ENCODE data around the gene TXNDC11. TPM values are rescaled to one million over a fixed set of nuclear protein-coding genes. Genes with fewer than 3 reads are reported as not detected.
A peak's percentile ranks its signal among the peaks of the same experiment; 100 is the strongest.
"Not testable (repeated sequence)": the region's sequence is repeated elsewhere in the genome, so short reads cannot be mapped to it uniquely, and the experiment has no call there.

TXNDC11 gene
- total RNA-seq, 2 experiments from 2014 or later = 111 to 112 TPM

GRCh38 chr16:11784381-11784780, 41.7 kb upstream of the TXNDC11 start:
- H3K9me3 ChIP-seq (ENCODE audit: control insufficient read depth in 1 of 2, insufficient read depth in 1 of 2, low read length in 2 of 2); H3K9me3 Mint-ChIP-seq; H3K27me3 Mint-ChIP-seq; DNase-seq; ATAC-seq (ENCODE audit: poor library complexity); H3K4me3 ChIP-seq (ENCODE audit: low read length); H3K27me3 ChIP-seq (ENCODE audit: control insufficient read depth in 1 of 2, insufficient read depth in 2 of 2, low read length in 2 of 2); H3K4me3 Mint-ChIP-seq: not testable (repeated sequence)
- Mint-ChIP-seq H3K36me3 (ENCODE audit: low read depth) (peaks cover 37% of the 10 kb centered on the region), H3K27ac (peak overlapping the region; percentile 94), H3K4me1 (ENCODE audit: low read depth) (peaks cover 71% of the 10 kb centered on the region)
- CTCF ChIA-PET = interaction anchor here (0.8 to 4.0 kb wide), 2 partner anchors 13 to 15 kb away, joined by 3 to 31 read pairs; partner anchors contain the start of gene ZC3H7A
- Histone ChIP-seq H3K27ac (ENCODE audit: low read depth in 1 of 2, low read length in 2 of 2) (peak overlapping the region; percentile 95 to 98), H3K36me3 (ENCODE audit: insufficient read depth, low read length) (peaks cover 17% of the 10 kb centered on the region), H3K4me1 (ENCODE audit: insufficient read depth, low read length) (peaks cover 74% of the 10 kb centered on the region)
- intact Hi-C loops (cut with DNase I, micrococcal nuclease) = loop anchor here in 1 of 2 experiments (5.0 to 10.0 kb wide), 2 partner anchors 68 to 290 kb away; partner anchors contain the start of gene RSL1D1
- POLR2A ChIA-PET = interaction anchor here (5.1 to 8.1 kb wide), 2 partner anchors 12 to 42 kb away, joined by 50 to 163 read pairs; partner anchors contain the start of genes TXNDC11 and ZC3H7A

GRCh38 chr16:11784038-11784369, 41.3 kb upstream of the TXNDC11 start:
- intact Hi-C loops (cut with DNase I, micrococcal nuclease) = loop anchor here in 1 of 2 experiments (5.0 to 10.0 kb wide), 2 partner anchors 68 to 291 kb away; partner anchors contain the start of gene RSL1D1
- Histone ChIP-seq H3K9me3 (ENCODE audit: control insufficient read depth in 1 of 2, insufficient read depth in 1 of 2, low read length in 2 of 2) (no peaks in the 10 kb centered on the region), H3K27ac (ENCODE audit: low read depth in 1 of 2, low read length in 2 of 2) (peak overlapping the region; percentile 95 to 98), H3K36me3 (ENCODE audit: insufficient read depth, low read length) (peaks cover 21% of the 10 kb centered on the region), H3K4me1 (ENCODE audit: insufficient read depth, low read length) (peaks cover 71% of the 10 kb centered on the region), H3K4me3 (ENCODE audit: low read length) (peak overlapping the region; percentile 49), H3K27me3 (ENCODE audit: control insufficient read depth in 1 of 2, insufficient read depth in 2 of 2, low read length in 2 of 2) (no peaks in the 10 kb centered on the region)
- no peak for TF ChIP-seq CTCF (IDR thresholded peaks at IDR 0.05)
- DNase-seq = no peak
- Mint-ChIP-seq H3K27me3 (no peaks in the 10 kb centered on the region), H3K36me3 (ENCODE audit: low read depth) (peaks cover 41% of the 10 kb centered on the region), H3K9me3 (no peaks in the 10 kb centered on the region), H3K27ac (peak overlapping the region; percentile 94), H3K4me1 (ENCODE audit: low read depth) (peaks cover 69% of the 10 kb centered on the region), H3K4me3 (peak overlapping the region; percentile 76)
- no peak for ATAC-seq (ENCODE audit: poor library complexity)
- CTCF ChIA-PET = interaction anchor here (0.8 to 4.0 kb wide), 2 partner anchors 13 to 16 kb away, joined by 3 to 31 read pairs; partner anchors contain the start of gene ZC3H7A
- POLR2A ChIA-PET = interaction anchor here (5.1 to 8.1 kb wide), 2 partner anchors 12 to 41 kb away, joined by 50 to 163 read pairs; partner anchors contain the start of genes TXNDC11 and ZC3H7A

- ATAC-seq (ENCODE audit: poor library complexity) = peak; percentile 80
- peaks cover 66% of the 10 kb centered on the region for H3K4me1 ChIP-seq (ENCODE audit: insufficient read depth, low read length)
These were observed 40.8 kb upstream of the TXNDC11 start for GRCh38 chr16:11783319-11784037.

More at GRCh38 chr16:11783319-11784037, 40.8 kb upstream of the TXNDC11 start:
- DNase-seq = peak in 10 of 14 experiments; percentile 19 to 91 (median 34)
- ChIA-PET POLR2A (interaction anchor here (1.0 to 8.1 kb wide), 3 partner anchors 9 to 41 kb away, joined by 3 to 163 read pairs (median 50); partner anchors contain the start of genes TXNDC11 and ZC3H7A), CTCF (interaction anchor here (0.8 to 4.0 kb wide), 3 partner anchors 14 to 16 kb away, joined by 3 to 37 read pairs (median 31); partner anchors contain the start of gene ZC3H7A)
- H3K27ac Mint-ChIP-seq = peak overlapping the region; percentile 94
- H3K4me3 ChIP-seq (ENCODE audit: low read length) = peak overlapping the region; percentile 49
- no peaks in the 10 kb centered on the region for H3K27me3 Mint-ChIP-seq
- no peaks in the 10 kb centered on the region for H3K9me3 Mint-ChIP-seq
- peak overlapping the region; percentile 76 for H3K4me3 Mint-ChIP-seq
- intact Hi-C loops (cut with DNase I, micrococcal nuclease) = loop anchor here (1.0 to 10.0 kb wide), 6 partner anchors 13 to 291 kb away; partner anchors contain the start of genes ZC3H7A (in 2 of the 2), RSL1D1 (in 1 of the 2) and TXNDC11 (in 1 of the 2)
- no peaks in the 10 kb centered on the region for H3K9me3 ChIP-seq (ENCODE audit: control insufficient read depth in 1 of 2, insufficient read depth in 1 of 2, low read length in 2 of 2)
- peak overlapping the region; percentile 95 to 98 for H3K27ac ChIP-seq (ENCODE audit: low read depth in 1 of 2, low read length in 2 of 2)
- H3K36me3 Mint-ChIP-seq (ENCODE audit: low read depth) = peaks cover 40% of the 10 kb centered on the region
- no peaks in the 10 kb centered on the region for H3K27me3 ChIP-seq (ENCODE audit: control insufficient read depth in 1 of 2, insufficient read depth in 2 of 2, low read length in 2 of 2)
- H3K36me3 ChIP-seq (ENCODE audit: insufficient read depth, low read length) = peaks cover 22% of the 10 kb centered on the region
- no peak for TF ChIP-seq CTCF (IDR thresholded peaks at IDR 0.05)
- peaks cover 63% of the 10 kb centered on the region for H3K4me1 Mint-ChIP-seq (ENCODE audit: low read depth)
